Thoracic aorta (tissue), 2 donors: ENCODE data around the gene LSP1. TPM values are rescaled to one million over a fixed set of nuclear protein-coding genes. Genes with fewer than 3 reads are reported as not detected.

ENCODE experiments used
- ATAC-seq: fragments of 150-250 bp; one replicate; pipeline ENCODE4 v1.8.0; 2017; ENCODE audit warnings: low read depth; ENCODE audit not compliant: insufficient number of reproducible peaks, low FRiP score
- DNase-seq: peaks from one replicate; pipeline ENCODE4 v3.0.0-alpha.2; 2020; ENCODE audit warnings: low spot score
- H3K27ac ChIP-seq, 2 donors: fragments of 200-600 bp; sonication (generic); 1 replicate in 1 of 2; 2 replicates in 1 of 2; pipeline ENCODE4 v1.5.1; 2016; ENCODE audit warnings: mild to moderate bottlenecking in 2 of 2, moderate library complexity in 2 of 2
- H3K27me3 ChIP-seq: fragments of 200-600 bp; sonication (generic); replicated peaks from 2 replicates; pipeline ENCODE4 v1.6.0; 2016; ENCODE audit warnings: mild to moderate bottlenecking; ENCODE audit not compliant: insufficient read depth
- H3K36me3 ChIP-seq: fragments of 200-600 bp; sonication (generic); one replicate; pipeline ENCODE4 v1.5.1; 2016
- H3K4me1 ChIP-seq, 2 donors: fragments of 200-600 bp; sonication (generic); 1 replicate in 1 of 2; 2 replicates in 1 of 2; pipeline versions ENCODE4 v1.5.1 to v1.6.0; 2016; ENCODE audit warnings: low read depth in 2 of 2, mild to moderate bottlenecking in 1 of 2; ENCODE audit not compliant: control insufficient read depth in 1 of 2
- H3K4me3 ChIP-seq: fragments of 200-600 bp; sonication (generic); 2 replicates; pipeline ENCODE4 v1.5.1; 2016; ENCODE audit warnings: mild to moderate bottlenecking
- H3K9me3 ChIP-seq: fragments of 200-600 bp; sonication (generic); 2 replicates; pipeline ENCODE4 v1.5.1; 2016
- CTCF ChIP-seq: fragments of 200-600 bp; sonication (generic); IDR thresholded peaks from one replicate; pipeline ENCODE4 v1.5.1; 2019; ENCODE audit warnings: antibody characterized with exemption
- total RNA-seq, 2 donors: library from RNA; depleted of rRNA; stranded (reverse); fragments of >200 nt; gene quantifications; one replicate each; pipeline versions ENCODE4 v1.1.0 to v1.2.3, GENCODE V29; 2016

Gene LSP1
- total RNA-seq, 2 donors from 2014 or later, result 23.6 to 40.5 TPM

- DNase-seq (no peak), ATAC-seq (no peak)
- no peak for TF ChIP-seq CTCF
- H3K27ac ChIP-seq, result no peak overlapping the region
- no peaks in the 10 kb centered on the region for H3K36me3 ChIP-seq
- H3K27me3 ChIP-seq, result no peaks in the 10 kb centered on the region
- H3K9me3 ChIP-seq, result no peaks in the 10 kb centered on the region
- no peaks in the 10 kb centered on the region for H3K4me1 ChIP-seq
- no peak overlapping the region for H3K4me3 ChIP-seq
These were observed 12.0 kb upstream of the LSP1 start for GRCh38 chr11:1840780-1841480.

GRCh38 chr11:1841511-1842148 lies 11.3 kb upstream of the LSP1 start:
- Histone ChIP-seq H3K27ac (no peak overlapping the region), H3K27me3 (no peaks in the 10 kb centered on the region), H3K4me3 (no peak overlapping the region), H3K36me3 (no peaks in the 10 kb centered on the region), H3K9me3 (no peaks in the 10 kb centered on the region), H3K4me1 (no peaks in the 10 kb centered on the region)
- ATAC-seq, result no peak
- no peak for TF ChIP-seq CTCF
- DNase-seq, result no peak

- ATAC-seq (no peak), DNase-seq (no peak)
- H3K36me3 ChIP-seq, result no peaks in the 10 kb centered on the region
- H3K9me3 ChIP-seq, result no peaks in the 10 kb centered on the region
- no peak for TF ChIP-seq CTCF
- H3K27ac ChIP-seq, result no peak overlapping the region
- no peak overlapping the region for H3K4me3 ChIP-seq
- H3K27me3 ChIP-seq, result no peaks in the 10 kb centered on the region
- no peaks in the 10 kb centered on the region for H3K4me1 ChIP-seq
These were observed 10.5 kb upstream of the LSP1 start for GRCh38 chr11:1842149-1843097.

DNA sequence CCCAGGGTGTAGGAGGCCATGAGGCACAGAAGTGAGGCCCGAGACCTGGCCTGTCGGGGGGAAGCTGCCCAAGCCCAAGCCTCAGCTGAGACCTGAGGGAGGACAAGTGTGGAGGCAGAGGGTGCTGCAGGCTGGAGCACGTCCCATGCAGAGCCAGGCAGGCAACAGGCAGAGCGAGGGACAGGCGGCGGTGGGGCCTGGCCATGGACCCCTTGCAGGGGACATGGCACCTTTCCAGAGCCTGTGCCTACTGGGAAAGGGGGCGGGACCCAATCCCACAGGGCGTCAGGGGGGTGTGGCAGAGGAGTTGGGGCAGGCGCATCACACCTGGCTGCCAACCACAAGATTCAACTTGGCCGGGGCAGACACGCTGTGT lies 9.8 kb upstream of the LSP1 start:
- Histone ChIP-seq H3K4me1 (no peaks in the 10 kb centered on the region), H3K9me3 (no peaks in the 10 kb centered on the region), H3K36me3 (no peaks in the 10 kb centered on the region), H3K4me3 (no peak overlapping the region), H3K27ac (no peak overlapping the region), H3K27me3 (no peaks in the 10 kb centered on the region)
- no peak for DNase-seq
- TF ChIP-seq CTCF, result no peak
- ATAC-seq, result no peak

- Histone ChIP-seq H3K9me3 (no peaks in the 10 kb centered on the region), H3K4me3 (no peak overlapping the region), H3K4me1 (no peaks in the 10 kb centered on the region), H3K27me3 (no peaks in the 10 kb centered on the region), H3K27ac (no peak overlapping the region), H3K36me3 (no peaks in the 10 kb centered on the region)
- ATAC-seq (no peak), DNase-seq (no peak)
- TF ChIP-seq CTCF, result no peak
These were observed 9.1 kb upstream of the LSP1 start for GRCh38 chr11:1843796-1844195.
